Ovary (tissue), 3 donors: ENCODE measurements around the gene FAM13C.

Experiments
- CTCF ChIP-seq, 3 donors: fragments of 450-650 bp in 2 of 3; fragments of 200-600 bp in 1 of 3; IDR thresholded peaks; one replicate each; pipeline versions ENCODE4 v1.5.1 to v1.8.0; 2016 to 2022; ENCODE audit warnings: antibody characterized with exemption in 3 of 3, mild to moderate bottlenecking in 1 of 3
- POLR2A ChIP-seq: fragments of 450-650 bp; IDR thresholded peaks from one replicate; pipeline ENCODE4 v1.6.1; 2017; ENCODE audit warnings: antibody characterized with exemption, mild to moderate bottlenecking, moderate library complexity
- donor health status: DM: no; HTN: no; CAD: no.

- TF ChIP-seq CTCF (IDR thresholded peaks at IDR 0.05) (no peak), POLR2A (no peak)
Observed at GRCh38 chr10:59337201-59337652, 25.1 kb downstream of the FAM13C start.
